GM18870 (cell line): ENCODE data around the gene SOX5.

ENCODE experiments used
- ATAC-seq: cut with Tn5 transposase; IDR thresholded peaks from one replicate; pipeline ENCODE4 v1.9.1; 2021; ENCODE audit warnings: moderate library complexity; ENCODE audit not compliant: unreplicated experiment

The SOX5 gene

DNA sequence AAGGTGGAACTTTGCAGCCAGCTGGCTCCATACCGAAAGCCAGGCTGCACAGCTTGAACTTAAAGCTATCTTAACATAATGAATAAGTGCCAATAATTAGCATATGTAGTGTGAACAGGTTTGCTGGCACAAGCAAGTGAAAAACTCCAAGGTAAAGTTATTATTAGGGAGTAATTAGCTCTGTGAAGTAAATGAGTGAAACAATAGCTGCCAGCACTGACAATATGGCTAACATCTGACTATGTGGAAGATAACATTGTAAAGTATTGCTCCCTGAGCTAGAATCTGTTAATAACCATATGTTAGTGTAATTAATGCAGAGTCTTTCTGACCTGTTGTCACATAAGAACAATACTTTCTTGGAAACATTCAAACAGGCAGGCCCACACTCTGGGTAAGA, 246.4 kb downstream of the SOX5 start:
- ATAC-seq, result no peak

GRCh38 chr12:23699031-23699430, 250.4 kb downstream of the SOX5 start:
- ATAC-seq, result no peak

GRCh38 chr12:23694920-23695319, 254.6 kb downstream of the SOX5 start:
- no peak for ATAC-seq

DNA sequence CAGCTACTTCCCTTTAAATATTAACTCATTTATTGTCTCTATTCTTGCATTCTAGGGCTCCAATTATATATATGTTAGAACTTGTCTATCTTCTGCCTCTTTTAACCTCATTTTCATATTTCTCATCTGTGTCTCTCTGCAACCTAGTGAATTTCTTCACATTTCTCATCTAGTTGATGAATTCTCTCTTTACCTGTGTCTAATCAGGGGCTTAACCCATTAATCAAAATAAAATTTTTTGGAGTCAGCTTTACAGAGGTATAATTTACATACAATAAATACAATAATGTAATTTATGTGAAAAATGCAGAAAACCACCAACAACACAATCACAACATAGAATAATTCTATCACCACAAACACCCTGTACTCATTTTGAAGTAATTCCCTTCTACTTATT, 255.2 kb downstream of the SOX5 start:
- no peak for ATAC-seq

DNA sequence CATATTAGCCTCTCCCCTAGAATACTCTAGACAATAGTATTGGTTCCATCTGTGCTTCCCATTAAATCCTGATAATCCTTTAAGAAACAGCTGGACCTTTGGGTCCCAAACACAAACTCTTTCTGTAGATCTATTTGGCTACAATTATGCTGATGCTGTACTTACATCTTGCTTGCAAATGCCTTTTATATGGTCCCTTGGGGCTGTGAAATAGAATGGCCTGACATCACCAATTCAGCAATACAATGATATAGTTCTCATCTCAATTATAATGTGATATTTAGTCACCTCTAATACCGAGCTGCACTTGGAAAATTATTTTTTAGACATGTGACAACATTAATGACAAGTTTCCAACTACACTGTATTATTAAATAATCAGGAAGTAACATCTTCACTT, 261.5 kb downstream of the SOX5 start:
- ATAC-seq, result no peak

GRCh38 chr12:23686095-23686494, 263.4 kb downstream of the SOX5 start:
- ATAC-seq, result no peak

DNA sequence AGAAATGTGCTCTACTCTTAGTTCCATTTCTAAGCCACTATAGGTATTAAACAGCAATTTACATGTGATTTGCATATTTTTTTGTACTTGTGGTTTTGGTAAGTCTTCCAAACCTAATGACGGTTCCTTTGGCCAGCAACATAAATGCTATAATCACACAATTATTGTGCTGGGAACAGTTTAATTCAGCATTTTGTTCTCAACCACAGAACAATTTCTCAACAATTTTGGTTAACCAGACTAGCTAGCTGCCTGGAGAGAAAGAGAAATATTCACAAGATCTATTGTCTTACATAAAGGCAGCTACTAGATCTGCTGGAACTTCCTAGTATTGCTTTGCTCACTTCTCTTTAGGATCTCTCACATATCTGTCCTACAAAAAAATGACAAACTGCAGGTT, 265.3 kb downstream of the SOX5 start:
- ATAC-seq, result no peak

GRCh38 chr12:23681237-23681636, 268.2 kb downstream of the SOX5 start:
- ATAC-seq, result no peak

- no peak for ATAC-seq
Measured at GRCh38 chr12:23674064-23674463, 275.4 kb downstream of the SOX5 start.

DNA sequence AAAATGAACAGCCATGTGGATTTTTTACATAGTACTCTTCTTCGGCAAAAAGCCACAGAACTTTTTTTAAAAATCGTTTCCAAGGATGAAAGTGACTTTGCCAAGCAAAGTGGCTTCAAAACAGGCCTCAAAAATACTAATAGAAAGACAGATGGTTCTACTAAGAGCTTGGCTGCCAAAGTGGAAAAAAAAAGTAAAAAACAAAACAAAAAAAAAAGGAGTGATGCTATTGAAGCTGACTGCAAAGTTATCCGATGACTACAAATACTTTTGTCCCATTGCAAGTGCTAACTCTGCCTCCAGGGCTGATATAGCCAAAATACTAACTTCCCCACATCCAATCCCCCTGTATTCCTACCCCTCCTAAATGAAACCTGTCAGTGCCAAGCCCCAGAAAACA, 277.6 kb downstream of the SOX5 start:
- ATAC-seq, result no peak

GRCh38 chr12:23670684-23671083, 278.8 kb downstream of the SOX5 start:
- ATAC-seq, result no peak

GRCh38 chr12:23669691-23670090, 279.8 kb downstream of the SOX5 start:
- ATAC-seq, result no peak

DNA sequence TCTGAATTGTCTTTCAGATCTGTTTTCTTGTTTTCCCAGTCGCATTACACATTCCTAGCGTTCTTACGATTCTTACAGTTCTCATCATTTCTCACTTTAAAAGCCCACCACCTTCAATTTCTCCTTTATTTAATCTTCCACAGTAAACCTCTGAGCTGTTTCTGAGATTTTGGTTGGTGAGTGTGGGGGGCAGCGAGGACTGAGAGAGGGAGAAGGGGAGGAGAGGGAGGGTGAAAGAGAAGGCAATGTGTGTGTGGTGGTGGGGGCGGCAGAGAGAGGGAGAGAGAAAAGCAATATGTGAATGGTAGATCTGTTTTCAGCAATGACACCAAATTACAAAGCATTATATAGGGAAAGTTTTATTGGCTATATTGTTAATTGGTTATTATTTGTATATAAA, 282.6 kb downstream of the SOX5 start:
- no peak for ATAC-seq

DNA sequence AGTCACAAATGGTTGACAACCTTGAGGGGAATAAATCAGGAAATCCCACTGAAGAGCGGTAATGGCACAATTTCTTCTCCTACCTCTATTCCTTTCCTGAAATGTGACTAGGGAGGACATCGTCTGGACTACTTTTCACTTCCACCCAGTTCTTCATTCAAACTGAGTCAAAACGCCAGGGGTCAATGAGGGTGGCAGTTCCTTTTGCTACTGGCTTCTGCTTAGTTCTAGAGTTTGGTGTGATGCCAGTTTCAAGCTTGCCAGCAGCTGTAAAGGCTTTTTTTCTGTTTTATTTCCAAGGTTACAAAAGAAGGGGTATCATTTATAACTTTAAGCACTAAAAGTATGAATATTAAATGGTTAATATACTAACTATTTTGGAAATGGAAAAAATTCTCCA, 286.5 kb downstream of the SOX5 start:
- ATAC-seq, result no peak

DNA sequence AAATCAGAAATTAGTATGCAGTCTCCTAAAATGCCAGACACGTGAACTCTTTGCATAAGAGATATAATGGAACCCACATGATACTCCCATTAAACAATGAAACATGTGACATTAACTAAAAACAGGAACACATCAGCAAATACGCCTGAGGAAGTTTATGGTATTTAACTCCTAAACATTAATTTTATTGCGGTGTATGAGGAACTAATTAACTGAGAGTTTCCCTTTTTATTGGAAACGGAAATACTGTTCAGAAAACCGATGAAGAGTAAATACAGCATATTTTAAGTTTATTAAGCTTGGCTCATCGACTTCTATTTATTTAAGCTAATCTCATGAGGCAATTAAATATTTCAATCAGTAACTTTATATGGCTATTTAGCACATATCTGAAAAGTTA, 290.3 kb downstream of the SOX5 start:
- no peak for ATAC-seq

- ATAC-seq, result no peak
Measured at GRCh38 chr12:23657598-23657997, 291.9 kb downstream of the SOX5 start.

DNA sequence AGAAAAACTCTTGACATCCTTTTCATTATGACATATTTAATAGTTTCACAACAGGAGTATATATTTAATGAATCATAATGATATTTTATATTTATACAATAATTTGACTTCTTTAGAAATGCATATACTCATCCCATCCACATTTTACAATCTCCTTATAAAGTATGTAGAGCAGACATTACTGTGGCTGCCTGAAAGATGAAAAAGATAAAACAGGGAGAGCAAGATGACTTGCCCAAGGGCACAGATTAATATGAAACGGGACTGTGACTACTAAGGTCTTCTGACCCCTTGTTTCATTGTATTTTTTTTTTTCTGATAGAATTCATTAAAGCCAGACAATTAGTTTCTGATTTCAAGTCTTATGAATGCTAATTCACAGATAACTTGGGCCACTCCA, 293.6 kb downstream of the SOX5 start:
- no peak for ATAC-seq

DNA sequence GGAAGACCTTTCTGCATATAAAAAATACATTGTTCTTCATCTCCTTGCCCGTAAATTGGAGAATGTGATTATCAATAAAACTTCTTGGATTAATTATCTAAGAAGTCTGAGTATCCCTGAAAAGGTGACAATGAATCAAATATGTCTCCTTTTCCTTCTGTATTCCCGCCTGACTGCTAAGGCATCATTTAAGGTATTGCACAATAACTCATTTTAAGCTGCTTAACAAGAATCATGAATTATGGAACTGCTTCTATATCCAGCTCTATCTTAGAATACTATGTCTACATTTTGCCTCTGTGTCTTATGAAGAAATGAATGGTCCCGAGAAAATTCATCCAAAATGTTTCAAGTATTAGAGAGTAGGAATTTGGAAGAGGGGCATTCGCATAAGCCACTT, 294.4 kb downstream of the SOX5 start:
- no peak for ATAC-seq

GRCh38 chr12:23648546-23648945, 300.9 kb downstream of the SOX5 start:
- no peak for ATAC-seq

DNA sequence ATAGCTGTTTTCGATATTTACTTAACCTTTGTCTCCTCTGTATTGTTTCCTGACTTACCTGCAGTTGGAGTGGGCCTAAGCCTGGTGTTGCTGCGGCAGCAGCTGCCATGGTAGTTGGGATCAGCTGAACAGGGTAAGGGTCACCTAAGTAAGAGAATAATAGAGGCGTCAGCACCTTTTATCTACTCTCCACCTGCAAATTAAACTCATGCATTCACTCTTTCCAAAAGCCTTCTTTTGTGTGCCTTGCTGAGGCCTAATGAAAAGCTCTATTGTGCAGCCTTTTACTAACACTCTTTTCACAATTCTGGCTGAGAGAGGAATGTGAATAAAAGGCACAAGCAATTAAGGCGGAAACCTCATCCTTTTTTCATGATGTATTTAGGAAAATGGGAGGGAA, 308.7 kb downstream of the SOX5 start:
- ATAC-seq, result no peak

DNA sequence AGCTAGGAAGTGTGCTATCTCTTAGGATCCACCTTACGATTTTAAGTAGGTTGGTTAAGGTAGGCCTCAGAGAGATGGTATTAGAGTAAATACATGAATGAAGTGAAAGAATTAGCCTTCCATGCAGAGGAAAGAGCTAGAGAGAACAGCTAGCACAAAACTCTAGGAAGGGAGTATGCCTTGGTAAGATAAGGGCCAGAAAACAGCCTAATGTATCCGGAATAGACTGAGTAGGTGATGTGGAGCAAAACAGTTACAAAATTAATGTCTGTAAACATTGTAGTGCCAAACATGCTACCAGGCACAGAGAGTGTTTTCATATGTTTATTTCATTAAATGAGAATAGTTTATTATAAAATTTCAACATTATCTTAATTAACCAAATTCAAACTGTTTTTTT, 315.1 kb downstream of the SOX5 start:
- no peak for ATAC-seq

GRCh38 chr12:23631786-23632377, 317.6 kb downstream of the SOX5 start:
- ATAC-seq, result no peak

- ATAC-seq, result no peak
Measured at GRCh38 chr12:23630524-23630923, 318.9 kb downstream of the SOX5 start.

GRCh38 chr12:23628806-23629205, 320.7 kb downstream of the SOX5 start:
- no peak for ATAC-seq
